Measurements from ENCODE around the gene MAP2K5.

The MAP2K5 gene

DNA sequence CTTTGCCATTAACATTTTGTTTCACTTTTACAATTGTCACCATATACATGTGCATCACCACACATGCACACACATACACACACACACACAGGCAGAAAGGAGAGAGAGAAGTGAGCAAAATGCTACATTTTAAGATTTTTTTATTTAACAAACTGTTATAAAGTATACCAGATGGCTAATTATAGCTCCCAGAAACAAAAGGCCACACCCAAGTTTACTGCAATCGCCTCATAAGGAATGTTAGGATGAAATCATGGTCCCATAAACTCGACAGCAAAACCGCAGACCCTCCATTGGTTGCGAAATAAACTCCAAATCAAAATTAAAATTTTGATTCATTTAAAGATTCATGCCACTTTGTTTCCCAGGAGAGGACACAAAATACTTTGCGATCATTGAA is 37.7 kb upstream of the MAP2K5 start:
- H3K4me3 ChIP-seq (ENCODE audit: low read depth, low read length), result no peak overlapping the region
- DNase-seq (ENCODE audit: low read depth, low spot score), result no peak
- ChIA-PET POLR2A (no interaction called here), CTCF (interaction anchor here (0.9 to 1.4 kb wide), 3 partner anchors 38 to 331 kb away, joined by 3 to 4 read pairs (median 3); partner anchors contain the start of gene MAP2K5)
- TF ChIP-seq, protein P1, sequence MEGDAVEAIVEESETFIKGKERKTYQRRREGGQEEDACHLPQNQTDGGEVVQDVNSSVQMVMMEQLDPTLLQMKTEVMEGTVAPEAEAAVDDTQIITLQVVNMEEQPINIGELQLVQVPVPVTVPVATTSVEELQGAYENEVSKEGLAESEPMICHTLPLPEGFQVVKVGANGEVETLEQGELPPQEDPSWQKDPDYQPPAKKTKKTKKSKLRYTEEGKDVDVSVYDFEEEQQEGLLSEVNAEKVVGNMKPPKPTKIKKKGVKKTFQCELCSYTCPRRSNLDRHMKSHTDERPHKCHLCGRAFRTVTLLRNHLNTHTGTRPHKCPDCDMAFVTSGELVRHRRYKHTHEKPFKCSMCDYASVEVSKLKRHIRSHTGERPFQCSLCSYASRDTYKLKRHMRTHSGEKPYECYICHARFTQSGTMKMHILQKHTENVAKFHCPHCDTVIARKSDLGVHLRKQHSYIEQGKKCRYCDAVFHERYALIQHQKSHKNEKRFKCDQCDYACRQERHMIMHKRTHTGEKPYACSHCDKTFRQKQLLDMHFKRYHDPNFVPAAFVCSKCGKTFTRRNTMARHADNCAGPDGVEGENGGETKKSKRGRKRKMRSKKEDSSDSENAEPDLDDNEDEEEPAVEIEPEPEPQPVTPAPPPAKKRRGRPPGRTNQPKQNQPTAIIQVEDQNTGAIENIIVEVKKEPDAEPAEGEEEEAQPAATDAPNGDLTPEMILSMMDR (IDR thresholded peaks at IDR 0.05; ENCODE audit: insufficient read depth, low read length, missing control alignments), result no peak

DNA sequence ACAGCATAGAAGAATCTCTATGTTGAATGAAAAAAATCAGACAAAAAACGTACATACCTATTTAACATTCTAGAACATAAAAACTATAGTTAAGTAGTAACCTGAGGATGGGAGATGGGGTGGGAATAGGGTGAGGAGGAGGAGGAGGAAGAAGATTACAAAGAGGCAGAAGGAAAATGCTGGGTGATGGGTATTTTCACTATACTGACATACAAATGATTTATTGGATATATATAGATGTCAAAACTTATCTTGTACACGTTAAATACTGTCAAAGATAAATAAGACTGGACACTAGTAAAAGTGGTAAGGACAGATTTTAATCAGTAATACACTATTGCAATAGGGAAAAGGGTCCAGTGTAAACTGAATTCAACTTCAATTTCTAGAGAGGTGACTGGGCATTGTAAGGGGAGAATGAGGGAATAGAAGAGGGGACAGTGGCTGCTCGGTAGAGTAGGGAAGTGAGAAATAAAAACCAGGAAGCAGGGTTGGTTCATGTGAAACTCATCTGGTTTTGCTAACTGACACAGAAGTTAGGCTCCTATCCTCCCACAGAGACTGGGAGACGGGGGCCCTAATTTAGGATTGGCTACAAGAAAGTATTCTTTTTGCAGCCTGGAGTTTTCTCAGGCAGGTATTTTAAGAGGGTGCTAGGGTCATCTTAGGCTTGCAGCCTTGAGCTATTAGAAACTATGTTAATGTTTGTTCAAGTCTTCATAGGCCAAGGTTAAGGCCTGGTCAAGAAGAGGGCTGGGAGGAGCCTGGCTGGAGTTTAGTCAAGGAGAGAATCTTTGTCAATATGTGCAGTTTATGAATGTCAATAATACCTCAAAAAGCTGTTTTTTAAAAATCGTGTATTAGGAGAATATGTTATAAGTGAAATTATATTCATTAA is 36.6 kb upstream of the MAP2K5 start:
- TF ChIP-seq, protein P1 (IDR thresholded peaks at IDR 0.05; ENCODE audit: insufficient read depth, low read length, missing control alignments), result no peak
- ChIA-PET POLR2A (interaction anchor here (0.5 kb wide), 1 partner anchor 21 kb away, joined by 3 read pairs; no protein-coding TSS in a partner anchor), CTCF (interaction anchor here (1.3 kb wide), 1 partner anchor 330 kb away, joined by 4 read pairs; no protein-coding TSS in a partner anchor)

DNA sequence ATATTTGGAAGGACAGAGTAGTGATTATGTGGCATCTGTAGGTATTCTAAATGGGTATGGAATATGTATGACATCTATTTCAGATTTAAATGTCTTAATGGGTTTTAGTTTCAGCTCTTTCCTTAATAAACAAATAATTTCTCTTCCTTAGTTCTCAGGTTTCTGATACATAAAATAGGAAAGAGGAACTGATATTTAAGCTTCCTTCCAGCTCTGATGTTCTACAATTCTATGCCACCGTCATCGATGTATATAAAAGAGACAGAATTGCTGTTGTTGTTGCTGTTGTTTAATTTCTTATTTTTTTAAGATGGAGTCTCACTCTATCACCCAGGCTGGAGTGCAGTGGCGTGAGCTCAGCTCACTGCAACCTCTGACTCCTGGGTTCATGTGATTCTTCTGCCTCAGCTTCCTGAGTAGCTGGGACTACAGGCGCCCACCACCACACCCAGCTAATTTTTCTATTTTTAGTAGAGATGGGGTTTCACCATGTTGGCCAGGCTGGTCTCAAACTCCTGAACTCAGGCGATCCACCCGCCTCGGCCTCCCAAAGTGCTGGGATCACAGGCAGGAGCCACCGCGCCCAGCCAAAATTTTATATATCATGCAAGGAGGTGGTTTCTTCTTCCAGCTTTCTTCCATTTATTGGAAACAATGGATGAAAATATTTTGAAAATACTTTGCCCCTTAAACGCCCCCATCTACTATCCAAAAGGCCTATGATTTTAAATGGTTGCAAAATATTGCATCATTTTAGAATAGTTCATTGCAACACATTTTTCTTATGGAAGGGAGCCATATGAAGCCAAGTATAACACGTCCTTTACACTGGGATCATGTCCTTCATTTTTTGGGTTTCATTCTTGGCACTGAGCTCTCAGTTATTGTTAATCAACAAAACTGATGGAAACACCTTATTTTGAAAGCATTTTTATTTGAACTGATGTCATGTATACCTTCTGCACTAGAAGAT is 35.4 kb upstream of the MAP2K5 start:
- ChIA-PET CTCF (interaction anchor here (0.9 to 1.4 kb wide), 3 partner anchors 13 to 329 kb away, joined by 3 to 4 read pairs (median 3); no protein-coding TSS in a partner anchor), POLR2A (no interaction called here)
- no peak overlapping the region for H3K4me3 ChIP-seq (ENCODE audit: low read depth, low read length)
- DNase-seq (ENCODE audit: low read depth, low spot score), result no peak
- TF ChIP-seq, protein P1 (IDR thresholded peaks at IDR 0.05; ENCODE audit: insufficient read depth, low read length, missing control alignments), result no peak

More for the DNA sequence above, 36.6 kb upstream of the MAP2K5 start:
- DNase-seq (ENCODE audit: low read depth, low spot score), result no peak
- no peak overlapping the region for H3K4me3 ChIP-seq (ENCODE audit: low read depth, low read length)

DNA sequence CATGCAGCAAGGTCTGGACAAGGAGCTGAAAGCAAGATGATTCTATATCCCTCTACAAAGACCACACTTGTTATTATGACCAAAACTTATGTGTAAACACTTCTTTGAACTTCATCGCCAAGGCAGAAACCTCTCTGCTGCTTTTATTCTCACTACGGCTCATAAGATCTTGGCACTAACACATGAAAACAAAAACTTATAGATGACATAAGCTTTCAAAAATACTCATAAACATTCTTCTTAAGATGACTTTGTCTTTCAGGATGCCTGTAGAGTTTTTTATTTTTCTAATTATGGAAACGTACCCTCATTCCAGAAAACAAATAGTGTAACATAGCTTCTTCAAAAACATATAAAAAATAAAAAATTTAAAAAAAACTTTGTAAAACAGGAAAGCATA is 34.1 kb upstream of the MAP2K5 start:
- ChIA-PET CTCF (interaction anchor here (0.9 to 1.4 kb wide), 2 partner anchors 63 to 324 kb away, joined by 3 to 4 read pairs; no protein-coding TSS in a partner anchor), POLR2A (no interaction called here)
- TF ChIP-seq, protein P1 (IDR thresholded peaks at IDR 0.05; ENCODE audit: insufficient read depth, low read length, missing control alignments), result no peak

DNA sequence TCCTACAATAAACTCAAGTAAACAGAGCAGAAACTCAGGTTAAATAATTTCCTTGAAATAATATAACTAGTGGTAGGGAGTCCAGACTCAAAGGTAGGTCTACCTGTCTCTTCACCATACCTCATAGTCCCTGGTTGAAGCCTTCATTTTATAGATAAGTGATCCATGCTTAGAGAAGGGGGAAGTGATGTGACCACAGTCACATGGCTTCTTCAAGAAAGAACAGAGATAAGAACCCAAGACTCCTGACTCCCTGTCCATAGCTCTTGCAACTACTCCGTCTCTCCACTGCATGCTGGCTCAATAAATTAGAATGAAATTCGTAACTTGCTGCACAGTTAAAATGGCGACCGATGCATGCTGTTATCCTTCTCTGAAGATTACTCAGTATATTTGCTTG is 32.6 kb upstream of the MAP2K5 start:
- ChIA-PET POLR2A (no interaction called here), CTCF (interaction anchor here (1.9 kb wide), 1 partner anchor 8 kb away, joined by 9 read pairs; no protein-coding TSS in a partner anchor)
- TF ChIP-seq, protein P1 (IDR thresholded peaks at IDR 0.05; ENCODE audit: insufficient read depth, low read length, missing control alignments), result no peak
- no peak for DNase-seq (ENCODE audit: low read depth, low spot score)
- no peak overlapping the region for H3K4me3 ChIP-seq (ENCODE audit: low read depth, low read length)

More for the DNA sequence above, 34.1 kb upstream of the MAP2K5 start:
- H3K4me3 ChIP-seq (ENCODE audit: low read depth, low read length), result no peak overlapping the region
- DNase-seq (ENCODE audit: low read depth, low spot score), result no peak

All from AG04449 (cell line).